Epidermal melanocyte (primary cell): Measurements from ENCODE around the gene FCN2.

Experiments used
- DNase-seq: peaks from one replicate; pipeline ENCODE4 v3.0.0; 2011; ENCODE audit warnings: low spot score; ENCODE audit not compliant: insufficient read length

The FCN2 gene

GRCh38 chr9:134908524-134909309 lies 28.1 kb downstream of the FCN2 start:
- DNase-seq = no peak

- DNase-seq = no peak
Measured at GRCh38 chr9:134909511-134910481, 29.2 kb downstream of the FCN2 start.

DNA sequence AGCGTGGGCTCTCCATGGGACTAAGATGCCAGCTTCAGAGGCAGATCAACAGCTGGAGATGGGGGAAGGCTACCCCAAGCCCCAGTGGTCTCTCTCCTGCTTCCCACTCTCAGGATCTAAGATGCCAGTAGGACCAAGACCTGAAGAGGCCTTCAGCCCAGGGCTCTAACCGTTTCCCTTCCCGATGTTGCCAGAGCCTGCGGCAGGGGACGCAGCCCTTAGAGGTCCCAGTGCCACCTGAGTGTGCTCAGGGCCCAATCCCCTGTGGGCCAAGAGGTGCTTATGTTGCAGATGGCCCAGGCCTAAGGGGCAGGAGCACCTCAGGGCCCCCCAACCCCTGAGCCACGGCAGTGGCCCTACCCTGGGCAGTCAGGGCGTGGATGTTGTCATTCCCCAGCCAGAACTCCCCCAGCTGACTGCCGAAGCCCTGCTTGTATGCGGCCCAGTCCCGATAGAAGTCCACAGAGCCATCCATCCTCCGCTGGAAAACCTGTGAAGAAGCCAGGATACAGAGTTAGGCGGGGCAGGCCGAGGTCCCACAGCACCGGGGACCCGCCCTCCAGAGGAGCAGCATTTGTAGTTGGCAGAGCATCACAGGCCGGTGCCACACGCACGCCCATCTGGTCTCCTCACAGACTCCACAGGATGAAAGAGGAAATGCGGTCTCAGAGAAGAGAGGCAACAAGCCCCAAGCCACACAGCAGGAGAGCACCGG lies 31.7 kb downstream of the FCN2 start:
- DNase-seq = no peak

- DNase-seq = no peak
Measured at GRCh38 chr9:134913041-134913712, 32.6 kb downstream of the FCN2 start.

- DNase-seq = no peak
Measured at GRCh38 chr9:134913713-134914500, 33.3 kb downstream of the FCN2 start.

DNA sequence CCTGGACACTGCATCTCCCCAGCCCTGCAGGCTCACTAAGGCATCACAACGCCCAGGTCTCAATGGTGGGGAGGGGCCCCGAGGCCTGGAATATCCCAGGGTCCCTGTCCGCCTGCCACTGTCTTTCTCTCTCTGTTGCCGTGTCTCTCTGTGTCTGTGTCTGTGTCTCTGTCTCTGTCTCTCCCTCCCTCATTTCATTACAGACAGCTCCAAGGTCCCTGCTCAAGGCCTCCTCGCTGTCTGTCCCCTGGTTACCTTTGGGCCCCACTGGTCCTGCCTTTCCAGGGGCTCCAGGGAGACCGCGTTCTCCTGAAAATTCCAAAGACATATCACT lies 33.9 kb downstream of the FCN2 start:
- DNase-seq = no peak

DNA sequence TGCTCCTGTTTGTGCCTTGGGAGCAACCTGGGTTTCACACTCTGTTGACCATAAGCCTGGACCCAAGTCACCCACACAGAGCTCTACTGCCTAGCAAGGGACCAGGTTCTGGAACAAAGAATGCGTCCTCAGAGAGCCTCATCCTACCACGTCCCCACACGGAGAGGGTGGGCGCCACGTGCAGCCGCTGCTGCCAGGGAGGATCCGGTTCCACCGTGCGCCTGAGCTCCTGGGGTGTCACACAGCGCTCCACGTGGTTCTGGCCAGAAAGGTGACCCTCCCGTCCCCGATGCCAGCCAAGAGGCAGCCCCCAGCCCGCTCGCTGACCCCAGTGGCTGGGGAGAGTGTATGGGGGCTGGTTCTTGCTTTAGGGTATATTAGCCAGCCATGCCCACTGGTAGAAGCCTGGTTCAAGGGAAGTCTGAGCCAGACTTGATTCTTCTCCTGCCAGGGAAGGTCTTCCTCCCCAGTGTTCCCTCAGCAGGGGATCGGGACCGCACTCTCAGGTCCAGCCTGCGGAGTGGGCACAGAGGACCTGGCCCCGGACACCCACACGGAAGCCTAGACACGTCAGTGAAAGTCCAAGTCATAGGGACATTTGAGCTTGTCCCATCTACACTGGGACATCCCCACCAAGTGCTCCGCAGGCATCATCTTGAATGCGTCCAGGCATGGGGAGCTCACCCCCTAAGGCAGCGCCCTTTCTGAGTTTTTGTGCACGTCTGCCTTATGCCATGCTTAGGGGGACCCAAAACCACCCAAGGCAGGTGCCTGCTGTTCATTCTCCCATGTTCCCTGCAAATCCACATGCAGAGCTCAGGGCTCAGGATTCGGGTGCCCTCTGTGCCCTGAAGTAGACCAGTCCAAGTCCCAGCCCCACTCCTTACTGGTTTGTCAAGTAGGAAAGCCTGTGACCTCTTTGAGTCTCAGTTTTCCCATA lies 34.7 kb downstream of the FCN2 start:
- no peak for DNase-seq

DNA sequence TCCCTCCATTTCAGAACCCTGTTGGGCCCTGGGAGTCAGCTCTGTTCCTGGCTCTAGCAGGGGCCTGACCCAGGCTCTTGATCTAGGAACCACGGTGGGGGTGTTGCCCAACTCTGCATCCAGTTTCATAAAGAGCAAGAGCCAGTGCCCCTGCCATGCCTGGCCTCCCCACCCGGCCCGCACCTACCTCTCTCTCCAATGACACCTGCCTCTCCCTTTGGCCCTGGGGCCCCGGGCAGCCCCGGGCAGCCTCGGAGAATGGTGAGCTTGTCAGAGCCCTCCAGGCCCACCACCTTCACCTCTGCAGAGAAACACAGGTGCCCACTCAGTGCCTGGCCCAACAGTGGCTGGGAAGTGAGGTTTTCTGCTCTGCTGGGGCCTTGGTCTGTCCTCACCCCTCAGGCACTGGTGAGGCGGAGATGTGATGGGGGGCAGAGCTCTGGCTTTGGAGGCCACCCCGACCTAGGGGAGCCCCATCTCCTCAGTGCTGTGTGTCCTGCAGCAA lies 35.6 kb downstream of the FCN2 start:
- DNase-seq = no peak

DNA sequence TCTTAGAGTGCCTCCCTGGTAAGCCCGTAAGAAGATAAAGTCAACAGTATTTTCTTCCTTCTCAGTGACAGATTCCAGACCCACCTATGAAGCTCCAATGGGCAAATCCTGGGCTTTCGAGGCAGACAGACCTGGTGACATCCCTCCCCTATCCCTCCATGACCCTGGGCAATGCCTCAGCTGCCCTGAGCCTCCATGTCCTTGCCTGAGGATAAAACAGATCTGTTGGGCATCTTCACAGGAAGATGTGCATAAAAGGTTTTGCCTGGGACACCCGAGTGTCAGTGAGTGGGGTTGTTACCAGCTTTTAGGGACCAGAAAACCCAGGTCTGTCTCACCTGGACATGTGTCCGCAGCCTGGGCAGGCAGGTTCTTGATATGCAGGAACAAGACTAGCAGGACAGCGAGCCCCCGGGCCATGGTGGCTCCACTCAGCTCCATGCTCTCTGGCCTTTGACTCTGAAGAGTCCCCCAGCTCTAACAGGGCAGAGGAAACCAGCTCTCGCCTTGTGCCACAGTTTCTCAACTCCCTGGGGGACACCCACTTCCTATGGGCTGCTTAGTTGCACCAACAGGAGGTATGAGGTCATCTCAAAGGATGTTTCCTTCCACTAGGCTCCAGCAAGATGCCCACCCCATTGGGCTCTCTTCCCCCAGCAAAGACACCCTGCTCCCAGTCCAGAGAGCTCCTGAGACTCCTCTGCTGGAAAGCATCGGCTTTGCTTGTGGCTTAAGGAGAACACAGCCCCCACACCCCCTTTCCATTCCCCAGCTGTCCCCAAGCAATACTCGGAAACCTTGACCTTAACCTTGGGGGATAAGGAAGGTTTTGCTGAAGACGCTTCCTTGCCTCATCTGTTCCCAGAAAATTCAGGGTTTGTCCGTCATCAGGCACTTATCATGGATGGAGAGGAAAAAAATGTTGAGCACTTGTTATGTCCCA lies 37.1 kb downstream of the FCN2 start, which contains the start of gene FCN1:
TSS of gene FCN1 (minus strand) at position 482 of the 943 bp plus-strand sequence. CDS start at position 441, 41 bp downstream.
- no peak for DNase-seq

GRCh38 chr9:134918646-134919045 lies 38.0 kb downstream of the FCN2 start:
- DNase-seq = no peak

GRCh38 chr9:134919303-134919702 lies 38.7 kb downstream of the FCN2 start:
- no peak for DNase-seq

GRCh38 chr9:134922066-134922931 lies 41.7 kb downstream of the FCN2 start:
- no peak for DNase-seq

- no peak for DNase-seq
Measured at GRCh38 chr9:134922932-134923240, 42.3 kb downstream of the FCN2 start.

DNA sequence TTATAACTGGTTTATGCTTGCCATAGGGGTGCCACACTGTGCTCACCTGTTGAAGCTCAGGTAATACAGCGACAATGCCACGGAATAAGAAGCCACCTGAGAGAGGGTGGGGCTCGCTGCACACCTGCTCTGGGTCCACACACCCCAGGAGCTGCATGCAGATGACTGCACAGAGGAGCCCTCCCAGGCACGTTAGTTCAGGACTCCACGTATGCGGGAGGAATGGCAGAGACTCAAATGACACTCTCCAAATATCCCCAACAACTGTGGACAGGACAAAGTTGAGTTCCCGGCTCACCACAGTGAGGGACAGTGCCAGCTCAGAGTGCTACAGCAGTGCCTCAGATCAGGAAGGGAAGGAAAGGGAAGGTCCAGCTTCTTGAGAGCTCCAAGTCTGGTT lies 42.9 kb downstream of the FCN2 start:
- DNase-seq = no peak

GRCh38 chr9:134925011-134925511 lies 44.5 kb downstream of the FCN2 start:
- DNase-seq = no peak

DNA sequence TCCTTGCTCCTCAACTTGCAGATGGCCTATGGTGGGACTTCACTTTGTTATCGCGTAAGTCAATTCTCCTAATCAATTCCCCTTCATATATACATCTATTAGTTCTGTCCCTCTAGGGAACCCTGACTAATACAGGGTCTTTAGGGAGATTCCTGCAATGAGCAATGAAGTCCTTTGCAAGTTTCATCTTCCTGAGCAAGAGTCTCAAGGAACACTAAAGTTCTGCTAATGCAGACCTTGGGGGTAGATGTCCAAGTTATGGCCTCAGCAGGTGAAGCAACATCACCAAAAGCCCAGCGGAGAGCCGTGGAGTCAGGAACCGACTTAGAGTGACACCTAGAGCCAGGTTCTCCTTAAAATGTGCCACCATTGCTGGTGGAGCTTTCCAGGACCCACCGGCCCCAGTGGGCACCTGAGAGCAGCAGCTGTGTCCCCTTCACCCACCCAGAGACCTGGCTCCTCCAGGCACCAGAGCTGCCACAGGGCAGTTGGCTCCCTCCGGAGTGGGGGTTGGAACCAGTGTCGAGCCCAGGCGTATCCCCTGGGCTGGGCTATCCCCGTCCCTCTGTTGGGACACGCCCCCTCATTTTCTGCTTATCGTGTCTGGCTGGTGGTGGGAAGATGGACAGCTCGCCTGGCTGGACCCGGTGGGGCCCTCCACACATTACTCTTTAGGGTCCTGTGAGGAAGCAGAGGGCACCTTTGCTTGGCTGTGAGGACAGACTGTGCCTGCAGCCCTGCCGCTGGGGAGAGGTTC lies 48.0 kb downstream of the FCN2 start:
- no peak for DNase-seq
